ENCODE results near the gene SCUBE1. TPM values are rescaled to one million over a fixed set of nuclear protein-coding genes. Genes with fewer than 3 reads are reported as not detected.

The SCUBE1 gene
- total RNA-seq, 4 donors from 2014 or later = 0.78 to 3.5 (median 0.95) TPM

GRCh38 chr22:43389227-43389836, 46.2 kb upstream of the SCUBE1 start:
- H3K9me3 ChIP-seq = no peaks in the 10 kb centered on the region
- TF ChIP-seq POLR2A (IDR thresholded peaks at IDR 0.05) = no peak
- TF ChIP-seq, protein P1, sequence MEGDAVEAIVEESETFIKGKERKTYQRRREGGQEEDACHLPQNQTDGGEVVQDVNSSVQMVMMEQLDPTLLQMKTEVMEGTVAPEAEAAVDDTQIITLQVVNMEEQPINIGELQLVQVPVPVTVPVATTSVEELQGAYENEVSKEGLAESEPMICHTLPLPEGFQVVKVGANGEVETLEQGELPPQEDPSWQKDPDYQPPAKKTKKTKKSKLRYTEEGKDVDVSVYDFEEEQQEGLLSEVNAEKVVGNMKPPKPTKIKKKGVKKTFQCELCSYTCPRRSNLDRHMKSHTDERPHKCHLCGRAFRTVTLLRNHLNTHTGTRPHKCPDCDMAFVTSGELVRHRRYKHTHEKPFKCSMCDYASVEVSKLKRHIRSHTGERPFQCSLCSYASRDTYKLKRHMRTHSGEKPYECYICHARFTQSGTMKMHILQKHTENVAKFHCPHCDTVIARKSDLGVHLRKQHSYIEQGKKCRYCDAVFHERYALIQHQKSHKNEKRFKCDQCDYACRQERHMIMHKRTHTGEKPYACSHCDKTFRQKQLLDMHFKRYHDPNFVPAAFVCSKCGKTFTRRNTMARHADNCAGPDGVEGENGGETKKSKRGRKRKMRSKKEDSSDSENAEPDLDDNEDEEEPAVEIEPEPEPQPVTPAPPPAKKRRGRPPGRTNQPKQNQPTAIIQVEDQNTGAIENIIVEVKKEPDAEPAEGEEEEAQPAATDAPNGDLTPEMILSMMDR (IDR thresholded peaks at IDR 0.05) = no peak
- H3K27ac ChIP-seq = no peak overlapping the region
- 76 to 89% methylated on average over 7 to 8 of the region's 8 CpGs for WGBS, 2 donors
- no peak overlapping the region for H3K4me3 ChIP-seq (replicated peaks in 1 of 3)
- intact Hi-C loops (cut with DNase I) = loop anchor here (5.0 kb wide), 1 partner anchor 1238 kb away; no protein-coding TSS in a partner anchor
- H3K36me3 ChIP-seq = no peaks in the 10 kb centered on the region
- no peaks in the 10 kb centered on the region for H3K27me3 ChIP-seq
- H3K4me1 ChIP-seq = no peaks in the 10 kb centered on the region
- DNase-seq = no peak

DNA sequence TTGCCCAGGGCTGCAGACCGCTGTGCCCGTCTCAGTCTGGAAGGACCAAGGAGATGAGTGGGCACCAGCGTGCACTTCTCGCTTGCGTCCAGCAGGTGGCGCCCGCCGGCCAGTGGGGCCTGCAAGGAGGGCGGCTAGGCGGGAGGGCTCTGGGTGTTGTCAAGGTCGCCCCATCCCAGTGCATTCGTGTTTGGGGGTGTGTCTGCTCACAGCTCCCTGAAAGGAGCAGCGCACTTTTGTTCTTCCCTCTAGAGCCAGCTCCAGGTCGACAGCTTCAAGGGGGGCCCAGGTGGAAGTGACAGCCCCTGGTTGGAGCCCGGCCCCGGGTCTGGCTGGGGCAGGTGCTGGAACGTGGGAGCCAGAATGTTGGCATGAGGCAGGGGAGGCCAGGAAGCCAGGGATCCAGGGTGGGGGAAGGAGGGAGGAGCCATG, 45.3 kb upstream of the SCUBE1 start:
- H3K4me1 ChIP-seq = no peaks in the 10 kb centered on the region
- intact Hi-C loops (cut with DNase I) = loop anchor here (5.0 kb wide), 1 partner anchor 1239 kb away; no protein-coding TSS in a partner anchor
- no peaks in the 10 kb centered on the region for H3K9me3 ChIP-seq
- no peaks in the 10 kb centered on the region for H3K27me3 ChIP-seq
- peak; percentile 67 to 71 for DNase-seq
- no peaks in the 10 kb centered on the region for H3K36me3 ChIP-seq
- WGBS, 2 donors = 13 to 19% methylated on average over 7 to 9 of the region's 17 CpGs
- TF ChIP-seq, protein P1 (IDR thresholded peaks at IDR 0.05) = peak; percentile 64 to 99 (median 88)
- TF ChIP-seq POLR2A (IDR thresholded peaks at IDR 0.05) = no peak
- H3K27ac ChIP-seq = no peak overlapping the region
- H3K4me3 ChIP-seq (replicated peaks in 1 of 3) = no peak overlapping the region

DNA sequence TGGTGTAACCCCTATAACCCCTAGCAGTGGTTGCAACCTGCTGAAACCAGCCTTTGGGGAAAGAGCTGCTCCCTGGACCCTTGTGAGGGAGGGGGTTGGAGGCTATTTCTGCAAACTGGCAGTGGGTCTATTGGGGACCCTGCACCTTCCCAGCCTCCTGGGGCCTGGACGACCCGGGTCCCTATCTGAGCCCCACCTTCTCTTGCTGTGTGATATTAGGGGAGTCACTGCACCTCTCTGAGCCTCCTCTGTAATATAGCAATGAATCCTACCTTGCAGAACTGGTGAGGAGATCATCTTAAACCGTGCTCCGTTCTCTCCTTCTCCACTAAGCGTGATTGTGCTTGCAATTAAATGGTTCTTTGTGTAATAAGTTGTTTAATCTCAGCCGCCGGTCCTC, 44.6 kb upstream of the SCUBE1 start:
- intact Hi-C loops (cut with DNase I) = loop anchor here (5.0 kb wide), 1 partner anchor 1239 kb away; no protein-coding TSS in a partner anchor
- TF ChIP-seq POLR2A (IDR thresholded peaks at IDR 0.05) = no peak
- TF ChIP-seq, protein P1 (IDR thresholded peaks at IDR 0.05) = no peak

DNA sequence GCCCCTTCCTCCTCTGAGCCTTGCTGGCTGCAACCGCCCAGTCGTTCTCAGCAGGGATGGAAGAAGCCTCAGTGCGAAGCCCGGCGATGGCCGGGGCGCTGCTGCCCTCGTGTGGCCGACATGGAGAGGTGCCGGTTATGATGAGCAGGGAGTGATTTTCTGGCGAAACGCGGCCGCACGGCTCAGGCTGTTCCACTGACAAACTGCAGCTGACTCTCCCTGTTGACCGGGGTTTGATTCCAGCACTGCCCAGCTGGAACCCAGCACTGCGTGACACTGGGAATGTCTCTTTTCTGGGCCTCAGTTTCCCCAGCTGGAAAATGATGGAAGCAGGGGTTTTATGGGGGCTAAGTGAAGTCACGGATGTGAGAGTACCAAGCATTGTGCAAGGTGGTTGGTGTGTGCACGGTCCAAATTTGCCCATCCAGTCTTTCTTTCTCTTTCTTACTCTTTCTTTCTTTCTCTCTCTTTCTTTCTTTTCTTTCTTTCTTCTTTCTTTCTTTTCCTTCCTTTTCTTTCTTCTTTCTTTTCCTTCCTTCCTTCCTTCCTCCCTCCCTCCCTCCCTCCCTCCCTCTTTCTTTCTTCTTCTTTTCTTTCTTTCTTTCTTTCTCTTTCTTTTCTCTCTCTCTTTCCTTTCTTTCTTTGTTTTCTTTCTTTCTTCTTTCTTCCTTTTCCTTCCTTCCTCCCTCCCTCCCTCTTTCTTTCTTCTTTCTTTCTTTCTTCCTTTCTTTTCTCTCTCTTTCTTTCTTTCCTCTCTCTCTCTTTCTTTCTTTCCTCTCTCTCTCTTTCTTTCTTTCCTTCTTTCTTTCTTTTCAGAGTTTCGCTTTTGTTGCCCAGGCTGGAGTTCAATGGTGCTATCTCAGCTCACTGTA, 42.8 kb upstream of the SCUBE1 start:
- H3K27me3 ChIP-seq = no peaks in the 10 kb centered on the region
- no peak overlapping the region for H3K4me3 ChIP-seq (replicated peaks in 1 of 3)
- no peak for TF ChIP-seq POLR2A (IDR thresholded peaks at IDR 0.05)
- TF ChIP-seq, protein P1 (IDR thresholded peaks at IDR 0.05) = peak; percentile 70 to 95 (median 82)
- no peaks in the 10 kb centered on the region for H3K4me1 ChIP-seq
- no peaks in the 10 kb centered on the region for H3K9me3 ChIP-seq
- no peak overlapping the region for H3K27ac ChIP-seq
- intact Hi-C loops (cut with DNase I) = loop anchor here (2.0 to 5.0 kb wide), 2 partner anchors 111 to 1241 kb away; no protein-coding TSS in a partner anchor
- 15 to 47% methylated on average over 4 to 15 of the region's 20 CpGs for WGBS, 2 donors
- no peaks in the 10 kb centered on the region for H3K36me3 ChIP-seq
- DNase-seq = peak; percentile 68 to 72

More for the DNA sequence above, 44.6 kb upstream of the SCUBE1 start:
- H3K27me3 ChIP-seq = no peaks in the 10 kb centered on the region
- H3K9me3 ChIP-seq = no peaks in the 10 kb centered on the region
- DNase-seq = no peak
- WGBS, 2 donors = 49 to 60% methylated on average over 7 of the region's 7 CpGs
- no peak overlapping the region for H3K4me3 ChIP-seq (replicated peaks in 1 of 3)
- no peaks in the 10 kb centered on the region for H3K36me3 ChIP-seq
- no peak overlapping the region for H3K27ac ChIP-seq
- H3K4me1 ChIP-seq = no peaks in the 10 kb centered on the region

Measured in thyroid gland (tissue), 4 donors.